ENCODE measurements around the gene FRMD3.

DNA sequence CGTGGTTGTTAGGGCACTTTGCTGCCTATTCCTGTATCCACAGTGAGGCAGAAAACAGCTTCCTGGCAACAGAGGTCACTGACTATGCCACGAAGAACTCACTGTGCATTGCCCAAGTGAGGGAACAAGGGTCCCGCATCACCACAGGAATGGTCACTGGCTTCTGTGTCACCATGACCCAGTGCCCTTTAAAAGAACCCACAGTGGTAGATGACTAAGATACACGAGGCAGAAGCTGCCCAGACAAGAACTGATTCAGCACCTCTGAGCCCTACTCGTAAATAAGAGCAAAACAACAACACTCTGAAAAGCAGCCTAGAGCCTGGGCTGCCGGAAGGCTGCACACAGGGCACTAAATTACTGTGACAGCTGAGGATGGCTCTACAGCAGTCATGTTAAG, 238.6 kb downstream of the FRMD3 start:
- TF ChIP-seq, protein P1, sequence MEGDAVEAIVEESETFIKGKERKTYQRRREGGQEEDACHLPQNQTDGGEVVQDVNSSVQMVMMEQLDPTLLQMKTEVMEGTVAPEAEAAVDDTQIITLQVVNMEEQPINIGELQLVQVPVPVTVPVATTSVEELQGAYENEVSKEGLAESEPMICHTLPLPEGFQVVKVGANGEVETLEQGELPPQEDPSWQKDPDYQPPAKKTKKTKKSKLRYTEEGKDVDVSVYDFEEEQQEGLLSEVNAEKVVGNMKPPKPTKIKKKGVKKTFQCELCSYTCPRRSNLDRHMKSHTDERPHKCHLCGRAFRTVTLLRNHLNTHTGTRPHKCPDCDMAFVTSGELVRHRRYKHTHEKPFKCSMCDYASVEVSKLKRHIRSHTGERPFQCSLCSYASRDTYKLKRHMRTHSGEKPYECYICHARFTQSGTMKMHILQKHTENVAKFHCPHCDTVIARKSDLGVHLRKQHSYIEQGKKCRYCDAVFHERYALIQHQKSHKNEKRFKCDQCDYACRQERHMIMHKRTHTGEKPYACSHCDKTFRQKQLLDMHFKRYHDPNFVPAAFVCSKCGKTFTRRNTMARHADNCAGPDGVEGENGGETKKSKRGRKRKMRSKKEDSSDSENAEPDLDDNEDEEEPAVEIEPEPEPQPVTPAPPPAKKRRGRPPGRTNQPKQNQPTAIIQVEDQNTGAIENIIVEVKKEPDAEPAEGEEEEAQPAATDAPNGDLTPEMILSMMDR (conservative IDR thresholded peaks at IDR 0.05; ENCODE audit: low read depth, low read length): no peak
- no peak for TF ChIP-seq EZH2 (IDR thresholded peaks at IDR 0.05; ENCODE audit: low read length, unreplicated experiment)
- TF ChIP-seq EZH2phosphoT487 (IDR thresholded peaks at IDR 0.05; ENCODE audit: borderline replicate concordance, low read length): no peak
